HG03575 (cell line): ENCODE measurements around the gene ZNF48.
A peak's percentile ranks its signal among the peaks of the same experiment; 100 is the strongest.

Experiments
- ATAC-seq: cut with Tn5 transposase; IDR thresholded peaks from one replicate; pipeline ENCODE4 v1.9.1; 2021; ENCODE audit not compliant: unreplicated experiment, insufficient number of reproducible peaks, low FRiP score; ENCODE audit errors: extremely low read depth

Gene ZNF48

DNA sequence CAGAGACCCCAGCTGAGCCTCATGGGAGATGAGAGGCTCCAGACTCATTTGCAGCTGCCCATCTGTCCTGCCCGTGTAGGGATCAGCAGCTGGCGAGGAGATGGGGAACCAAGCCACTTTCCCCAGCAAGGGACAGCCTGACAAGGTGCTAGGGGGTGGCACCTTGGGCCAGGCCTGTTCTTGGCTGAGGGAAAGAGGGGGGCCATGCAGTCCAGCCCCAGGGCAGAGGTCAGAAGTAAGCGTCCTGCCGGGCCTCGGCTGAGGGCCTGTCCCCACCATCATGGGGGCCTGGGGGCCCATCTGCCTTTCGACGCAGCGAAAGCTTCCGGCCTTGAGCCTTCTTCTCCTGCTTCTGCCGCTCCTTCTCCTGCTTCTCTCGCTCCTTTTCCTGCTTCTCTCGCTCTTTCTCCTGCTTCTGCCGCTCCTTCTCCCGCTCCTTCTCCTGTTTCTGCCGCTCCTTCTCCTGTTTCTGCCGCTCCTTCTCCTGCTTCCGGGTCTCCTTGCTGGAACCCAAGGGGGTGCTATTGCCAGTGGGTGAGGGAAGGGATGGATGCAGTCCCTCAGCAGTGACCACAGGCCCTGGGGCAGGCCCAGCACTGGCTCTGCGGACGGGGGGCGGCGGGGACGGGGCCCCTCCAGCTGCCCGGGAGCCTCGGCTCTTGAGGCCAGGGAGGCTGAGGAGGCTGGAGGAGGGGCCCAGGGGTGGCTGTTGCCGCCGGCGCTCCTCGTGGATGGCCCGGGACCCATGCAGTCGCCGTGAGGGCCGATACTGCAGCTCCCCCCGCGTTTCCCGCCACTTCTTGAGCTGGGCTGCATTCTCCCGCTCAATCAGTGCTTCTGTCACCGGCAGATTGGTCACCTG, 37.3 kb upstream of the ZNF48 start:
- no peak for ATAC-seq

GRCh38 chr16:30358577-30358936, 36.7 kb upstream of the ZNF48 start:
- no peak for ATAC-seq

GRCh38 chr16:30358990-30359870, 36.0 kb upstream of the ZNF48 start:
- ATAC-seq: no peak

GRCh38 chr16:30359871-30360170, 35.4 kb upstream of the ZNF48 start:
- no peak for ATAC-seq

DNA sequence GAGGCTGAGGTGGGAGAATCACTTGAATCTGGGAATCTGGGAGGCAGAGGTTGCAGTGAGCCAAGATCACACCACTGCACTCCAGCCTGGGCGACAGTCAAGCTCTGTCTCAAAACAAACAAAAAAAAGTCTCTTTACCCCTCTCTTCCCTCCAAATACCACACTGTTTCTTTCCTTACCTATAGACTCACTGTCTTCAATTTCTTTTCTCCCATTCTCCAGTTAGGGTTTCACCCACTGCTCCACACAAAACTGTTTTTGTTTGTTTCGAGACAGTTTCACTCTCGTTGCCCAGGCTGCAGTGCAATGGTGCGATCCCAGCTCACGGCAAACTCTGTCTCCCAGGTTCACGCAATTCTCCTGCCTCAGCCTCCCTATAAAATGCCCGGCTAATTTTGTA, 34.0 kb upstream of the ZNF48 start:
- no peak for ATAC-seq

DNA sequence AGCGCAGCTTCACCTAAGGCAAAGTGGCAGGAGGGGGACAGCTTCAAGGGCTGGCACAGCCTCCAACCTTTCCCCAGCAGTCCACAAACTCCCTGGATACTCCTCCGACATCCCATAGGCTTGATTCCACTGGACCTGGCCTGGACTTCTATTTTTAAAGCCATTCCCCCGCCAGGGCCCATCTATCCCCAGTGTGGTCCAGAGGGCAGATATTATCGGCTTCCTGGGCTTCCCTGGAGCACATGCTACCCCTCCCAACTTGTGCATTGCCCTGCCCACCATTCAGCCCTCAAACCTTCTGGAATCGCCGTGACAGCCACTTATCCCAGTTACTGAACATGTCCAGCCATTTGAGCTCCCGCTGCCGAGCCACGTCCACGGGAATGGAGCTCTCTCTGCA, 30.0 kb upstream of the ZNF48 start:
- no peak for ATAC-seq

DNA sequence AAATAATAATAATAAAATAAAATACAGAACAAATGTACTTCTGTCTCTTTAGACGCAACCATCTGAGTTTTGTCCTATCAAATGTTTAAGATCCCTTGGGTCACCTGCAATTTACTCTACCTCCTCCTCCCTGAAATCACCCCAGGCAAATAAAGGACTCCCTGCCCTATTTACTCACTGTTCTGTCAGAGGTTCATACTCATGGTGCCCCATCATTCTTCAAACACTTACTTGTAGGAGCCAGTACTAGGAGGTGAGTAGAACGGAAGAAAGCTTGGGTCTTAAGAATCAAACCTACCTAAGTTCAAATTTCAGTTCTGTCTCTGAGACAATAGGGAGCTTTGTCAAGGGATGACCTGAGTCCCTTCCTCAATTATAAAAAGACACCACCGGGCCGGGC, 28.7 kb upstream of the ZNF48 start:
- ATAC-seq: no peak

DNA sequence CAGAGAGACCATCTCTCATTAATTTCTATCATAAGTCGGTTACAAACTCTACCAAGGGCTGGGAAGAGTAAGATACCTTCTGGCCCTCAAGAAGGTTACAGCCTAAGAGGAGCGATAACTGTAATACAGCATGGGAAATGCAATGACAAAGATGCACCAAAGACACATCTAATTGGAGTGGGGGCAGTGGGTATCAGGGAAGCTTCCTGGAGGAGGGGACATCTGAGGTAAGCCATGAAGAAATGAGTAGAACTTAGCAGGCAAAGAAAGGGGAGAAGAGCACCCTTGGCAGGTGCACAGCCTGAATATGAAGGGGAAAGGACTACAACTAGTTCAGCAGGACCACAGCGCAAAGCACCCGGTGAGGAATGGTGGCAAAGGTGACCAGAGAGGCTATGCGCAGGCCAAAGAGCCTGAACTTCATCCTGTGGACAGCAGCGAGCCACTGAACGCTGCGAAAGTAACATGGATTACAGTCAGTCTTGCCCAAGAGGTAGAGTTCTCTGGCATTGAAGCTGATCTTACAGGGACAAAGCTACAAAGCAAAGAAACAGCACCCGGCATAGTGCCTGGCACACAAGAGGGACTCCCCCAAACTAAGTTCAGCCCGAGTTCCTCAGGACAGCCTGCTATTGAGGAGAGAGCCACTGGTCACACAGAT, 27.7 kb upstream of the ZNF48 start:
- no peak for ATAC-seq

DNA sequence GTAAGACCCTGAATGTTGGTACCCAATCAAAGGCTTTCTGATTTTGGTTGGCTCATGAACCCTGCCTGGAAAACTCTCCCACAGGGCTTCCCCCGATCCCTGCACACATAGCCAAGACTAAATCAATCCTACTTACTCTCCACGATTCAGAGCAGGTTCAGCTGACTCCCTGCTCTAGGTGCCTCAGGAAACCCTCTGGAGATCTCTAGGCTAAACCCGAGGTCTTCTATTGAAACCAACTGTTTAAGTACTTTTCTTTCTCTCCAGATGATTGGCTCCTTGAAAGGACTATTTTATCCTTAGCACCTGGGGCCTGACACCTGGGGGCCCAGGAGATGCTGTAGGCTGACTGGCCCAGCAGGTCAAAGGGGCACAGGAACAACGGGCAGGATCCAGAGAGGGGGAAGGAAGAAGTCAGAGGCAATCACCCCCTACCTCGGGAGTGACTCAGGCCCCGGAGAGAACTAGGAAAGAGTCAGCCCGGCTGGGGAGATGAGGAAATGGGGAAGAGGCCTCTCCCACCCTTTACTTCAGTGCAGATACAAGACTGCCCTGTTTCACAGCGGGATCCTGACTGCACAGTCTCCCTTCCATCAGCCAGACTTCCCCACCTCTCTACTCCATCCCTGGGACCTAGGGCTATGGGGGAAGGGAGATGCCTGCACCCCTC, 27.0 kb upstream of the ZNF48 start:
- no peak for ATAC-seq

GRCh38 chr16:30368792-30369090, 26.5 kb upstream of the ZNF48 start:
- no peak for ATAC-seq

DNA sequence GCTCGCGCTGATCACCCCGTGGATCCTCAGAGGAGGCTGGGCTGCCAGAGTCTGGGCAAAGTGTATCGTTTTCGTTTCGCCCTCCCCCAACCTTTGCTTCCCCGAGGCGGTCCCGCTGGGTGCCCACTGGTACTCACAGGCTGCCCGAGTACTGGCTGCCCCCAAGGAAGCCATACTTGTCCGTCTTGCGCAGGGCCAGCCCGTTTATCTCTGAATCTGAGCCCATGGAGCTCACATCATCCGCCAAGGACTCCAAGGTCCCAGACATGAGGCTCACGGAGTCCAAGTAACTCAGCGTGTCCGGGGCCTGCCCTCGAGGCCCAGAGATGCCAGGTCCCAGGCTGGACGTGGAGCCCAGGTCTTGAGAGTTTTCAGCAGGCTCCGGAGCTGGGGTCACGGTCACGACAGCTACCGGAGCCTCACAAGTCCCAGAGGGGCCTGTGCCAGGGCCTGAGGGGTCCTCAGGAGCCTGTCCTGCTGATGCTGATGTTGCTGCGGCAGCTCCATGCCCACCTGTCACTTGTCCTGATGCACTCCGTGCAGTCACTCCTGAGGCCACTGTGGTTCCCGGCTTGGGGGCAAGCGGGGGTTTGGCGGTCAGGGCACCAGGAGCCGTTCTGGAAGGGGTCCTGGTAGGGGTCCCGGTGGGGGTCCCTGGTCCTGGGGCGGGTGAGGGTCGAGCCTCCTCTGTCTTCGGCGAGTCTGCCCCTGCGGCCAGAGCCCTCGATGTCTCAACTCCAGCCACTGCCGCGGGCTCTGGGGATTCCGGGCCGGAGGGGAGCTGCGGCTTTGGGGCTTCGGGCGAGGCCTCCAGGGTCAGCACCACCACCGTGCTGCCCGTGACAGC, 25.9 kb upstream of the ZNF48 start:
- ATAC-seq: no peak

DNA sequence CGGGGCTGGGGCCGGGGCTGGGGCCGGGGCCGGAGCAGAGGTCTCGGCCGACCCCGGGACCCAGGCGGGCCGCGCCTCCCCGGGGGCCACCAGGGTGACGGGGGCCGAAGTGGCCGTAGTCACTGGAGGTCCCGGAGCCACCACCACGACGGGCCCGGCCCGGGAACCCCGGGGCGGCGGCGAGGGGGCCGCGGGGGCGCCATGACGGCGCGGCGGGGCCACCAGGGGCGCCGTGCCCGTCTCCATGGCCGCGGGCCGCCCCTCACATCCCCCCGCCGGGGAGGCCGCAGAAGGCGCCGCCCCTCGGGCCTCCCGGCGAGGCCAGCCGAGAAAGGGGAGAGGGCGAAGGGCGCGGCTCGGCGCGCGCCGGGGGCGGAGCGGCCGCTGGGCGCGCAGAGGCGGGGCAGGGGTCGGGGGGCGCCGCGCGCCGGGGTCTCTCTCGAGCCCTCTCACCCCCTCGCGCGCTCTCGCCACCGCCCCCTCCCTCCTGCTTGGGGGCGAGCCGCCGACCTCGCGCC, 25.2 kb upstream of the ZNF48 start:
- ATAC-seq: no peak

DNA sequence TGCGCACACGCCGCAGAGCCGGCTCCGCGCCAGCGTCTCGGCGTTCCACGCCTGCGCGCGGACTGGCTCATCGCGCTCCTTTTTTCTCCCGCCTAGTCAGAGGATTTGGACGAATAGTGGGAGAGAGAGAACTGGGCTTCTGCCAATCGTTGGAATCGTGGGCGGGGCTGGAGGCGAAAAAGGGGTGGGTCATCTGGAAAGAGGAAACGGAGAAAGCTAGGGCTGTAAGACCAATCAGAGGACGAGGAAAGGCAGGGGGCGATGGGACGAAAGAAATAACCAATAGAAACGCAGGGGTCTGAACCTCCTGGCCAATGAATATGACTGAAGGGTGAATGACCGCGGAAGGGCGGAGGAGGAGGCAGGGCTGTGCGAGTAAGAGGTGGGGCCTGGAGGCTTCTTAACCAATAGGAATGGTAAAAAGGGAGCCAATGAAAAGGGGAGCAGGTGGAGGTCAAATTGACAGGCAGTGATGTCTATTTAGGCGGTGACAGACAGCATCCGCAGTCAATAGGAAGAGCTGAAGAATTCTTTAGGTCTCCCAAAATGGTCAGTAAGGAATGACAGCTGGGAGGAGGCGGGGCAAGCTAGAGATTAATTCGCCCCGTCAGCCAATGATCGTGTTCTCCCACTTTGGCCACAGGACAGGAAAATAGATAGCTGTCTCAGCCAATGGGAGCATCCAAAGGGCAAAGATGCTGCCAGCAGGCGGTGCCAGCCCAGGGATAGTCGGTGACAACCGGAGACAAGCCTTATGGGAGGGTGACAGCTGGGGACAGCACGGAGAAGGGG, 24.6 kb upstream of the ZNF48 start, which contains the start of gene TBC1D10B:
Gene TBC1D10B (minus strand): TSS at position 39 of the 792 bp plus-strand sequence. CDS start 311 bp downstream, outside the sequence.
- ATAC-seq: peak; percentile 60

DNA sequence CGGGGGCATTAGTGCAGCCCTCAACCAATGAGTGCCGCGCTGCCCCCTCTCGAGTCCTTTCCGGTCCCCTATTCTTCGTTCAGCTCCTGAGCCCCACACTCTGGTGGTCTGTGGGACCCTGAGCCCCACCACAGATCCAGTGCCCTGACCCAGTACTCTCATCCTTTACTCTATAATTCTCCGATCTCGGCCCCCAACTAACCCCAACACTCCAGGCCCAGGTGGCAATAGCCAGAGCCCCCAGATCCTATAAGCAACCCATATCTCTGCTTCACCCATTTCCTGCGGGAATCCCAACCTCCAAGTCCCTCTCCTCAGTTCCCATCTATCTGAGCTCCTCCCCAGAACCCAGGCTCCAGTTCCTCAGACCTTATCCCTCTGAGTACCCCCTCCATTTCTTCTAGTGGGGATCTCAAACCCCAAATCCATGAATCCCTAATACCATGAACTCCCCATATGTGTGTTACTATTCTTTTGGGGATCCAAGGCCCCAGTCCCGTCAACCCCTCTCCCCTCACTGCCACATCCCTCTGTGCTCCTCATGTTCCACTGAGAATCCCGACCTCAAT, 23.9 kb upstream of the ZNF48 start:
- no peak for ATAC-seq

- ATAC-seq: no peak
These were observed 23.0 kb upstream of the ZNF48 start for GRCh38 chr16:30372038-30372712.

- ATAC-seq: no peak
These were observed 22.5 kb upstream of the ZNF48 start for GRCh38 chr16:30372725-30373124.

- no peak for ATAC-seq
These were observed 20.7 kb upstream of the ZNF48 start, which contains the start of gene MYL11 for GRCh38 chr16:30374538-30374937. MYL11 (plus strand) TSS chr16:30374802; CDS start chr16:30374858, 56 bp downstream.
